Heart right ventricle (tissue), 16 donors: Measurements from ENCODE around the gene DCTN1. TPM values are rescaled to one million over a fixed set of nuclear protein-coding genes. Genes with fewer than 3 reads are reported as not detected.

ENCODE experiments used
- ATAC-seq, 8 donors: fragments of 200-7000 bp; cut with Tn5 transposase; one replicate each; pipeline ENCODE4 v1.9.1; 2020; ENCODE audit warnings: mild to moderate bottlenecking in 8 of 8, moderate library complexity in 8 of 8, moderate number of reproducible peaks in 1 of 8
- DNase-seq, 2 donors: peaks; one replicate each; pipeline ENCODE4 v3.0.0-alpha.2; 2020
- H3K27ac ChIP-seq, 10 donors: fragments of 200-600 bp; sonication (generic) in 2 of 10; one replicate each; pipeline versions ENCODE4 v1.5.0 to v1.8.0; 2020 to 2022; ENCODE audit warnings: mild to moderate bottlenecking in 3 of 10
- H3K27me3 ChIP-seq, 7 donors: fragments of 200-600 bp; one replicate each; pipeline ENCODE4 v1.8.0; 2021 to 2022; ENCODE audit warnings: mild to moderate bottlenecking in 2 of 7
- H3K36me3 ChIP-seq, 9 donors: fragments of 200-600 bp; sonication (generic) in 1 of 9; one replicate each; pipeline versions ENCODE4 v1.5.0 to v1.8.0; 2020 to 2022; ENCODE audit warnings: mild to moderate bottlenecking in 2 of 9
- H3K4me1 ChIP-seq, 9 donors: fragments of 200-600 bp; sonication (generic) in 1 of 9; one replicate each; pipeline versions ENCODE4 v1.5.0 to v1.8.0; 2020 to 2022; ENCODE audit warnings: mild to moderate bottlenecking in 4 of 9
- H3K4me3 ChIP-seq, 10 donors: fragments of 200-600 bp; sonication (generic) in 2 of 10; one replicate each; pipeline versions ENCODE4 v1.5.0 to v1.8.0; 2020 to 2022; ENCODE audit warnings: mild to moderate bottlenecking in 7 of 10, moderate library complexity in 2 of 10
- H3K9me3 ChIP-seq, 11 donors: fragments of 200-600 bp in 10 of 11; sonication (generic) in 2 of 11; one replicate each; pipeline versions ENCODE4 v1.5.0 to v1.8.0; 2013 to 2022; ENCODE audit warnings: mild to moderate bottlenecking in 2 of 11, control low read depth in 1 of 11, moderate library complexity in 1 of 11
- WGBS, 2 donors: extraction: QIAGEN DNeasy Blood & Tissue Kit; methylation state at CpG; one replicate each; pipeline ENCODE4 v1.1.7; 2013; ENCODE audit warnings: inconsistent platforms in 1 of 2; 5-methylcytosine and 5-hydroxymethylcytosine counted together
- intact Hi-C, 10 donors: fragments of 100-400 bp; cut with DNase I; formaldehyde crosslinking; loops; one replicate each; pipeline versions ENCODE4 v1.11.1 to v1.14.2; 2022
- polyA plus RNA-seq, 2 donors: library from polyadenylated mRNA; stranded (reverse); fragments of 200-250 nt; gene quantifications; one replicate each; pipeline ENCODE4 v1.2.3, GENCODE V29; 2013
- total RNA-seq, 10 donors: library from RNA; stranded (reverse); fragmentation: NEBNext Ultra II Directional in 3 of 10; extraction: Animal tissue kit (Norgen Biotek cat#: 25700) in 3 of 10; gene quantifications; one replicate each; pipeline versions ENCODE4 v1.2.1 to v1.2.4, GENCODE V29; 2021 to 2023
- TF ChIP-seq, protein P1 (sequence below), 9 donors: fragments of 200-600 bp; sonication (generic) in 2 of 9; IDR thresholded peaks; one replicate each; pipeline versions ENCODE4 v1.5.0 to v1.8.0; 2021 to 2022; ENCODE audit warnings: antibody characterized with exemption in 9 of 9, mild to moderate bottlenecking in 5 of 9, moderate library complexity in 1 of 9
- donor health status: Arrhythmogenic right ventricular cardiomyopathy.
- donor health status: ischemic (EF 13 %, LVEDD 7.1; RV severe dilation, severe dysfunction).
- donor health status: healthy with polysubstance abuse.
- donor health status: DM: no; HTN: yes; CAD: no.
- donor health status: DM: no; HTN: no; CAD: no.
- donor health status: ischemic (EF 25% LVEDD 6.9; RV normal size, moderate dysfunction).
- donor health status: ischemic (EF 25% LVEDD 5.7; RV mildly dilated, moderate dysfunction).
- donor health status: healthy.
- donor health status: DM: yes; HTN: yes; CAD: no.
- donor health status: Ischemic cardiomyopathy.
- donor health status: ischemic (EF 35%, LVEDD 5.7; RV mildly dilated, moderate dysfunction).
- donor health status: nonischemic (EF 11% LVEDD 7.7; RV severe dilation, severe dysfunction).
- donor health status: DM: yes; HTN: yes; CAD: no.
- donor health status: PGD.
- donor health status: ischemic (EF 29% LVEDD 5.4; RV normal size, mild dysfunction).
- donor health status: nonischemic (EF 23%, LVEDD 6.1; RV moderate dilation, normal function).

Gene DCTN1
- total and polyA plus RNA-seq, 12 donors: 123 to 285 (median 183) TPM

DNA sequence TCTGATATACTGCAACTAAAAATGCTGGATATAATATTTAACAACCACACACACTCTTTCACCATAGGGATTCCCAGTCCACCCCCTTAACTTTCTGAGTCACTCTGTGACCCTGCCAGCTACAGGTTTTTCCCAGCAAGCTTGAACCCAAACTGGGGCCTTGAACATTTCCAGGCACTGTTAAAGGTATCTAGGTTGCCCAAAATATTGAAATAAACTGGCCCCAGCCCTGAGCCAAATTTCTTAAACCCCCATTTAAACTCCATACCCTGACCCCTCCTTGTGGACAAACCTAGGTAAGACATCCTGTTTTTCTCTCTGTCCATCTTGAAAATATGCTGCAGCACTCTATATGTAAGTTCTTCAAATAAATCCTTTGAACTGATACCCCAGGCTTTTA lies 19.7 kb upstream of the DCTN1 start:
- DNase-seq (no peak), ATAC-seq (peak in 3 of 8 donors; percentile 26 to 34 (median 27))
- intact Hi-C loops: loop anchor here in 3 of 10 donors (5.0 to 10.0 kb wide), 3 partner anchors 125 to 152 kb away; no protein-coding TSS in a partner anchor
- Histone ChIP-seq H3K4me1 (no peaks in the 10 kb centered on the region), H3K4me3 (no peak overlapping the region), H3K27me3 (no peaks in the 10 kb centered on the region), H3K27ac (no peak overlapping the region), H3K36me3 (no peaks in the 10 kb centered on the region), H3K9me3 (no peaks in the 10 kb centered on the region)
- TF ChIP-seq, protein P1, sequence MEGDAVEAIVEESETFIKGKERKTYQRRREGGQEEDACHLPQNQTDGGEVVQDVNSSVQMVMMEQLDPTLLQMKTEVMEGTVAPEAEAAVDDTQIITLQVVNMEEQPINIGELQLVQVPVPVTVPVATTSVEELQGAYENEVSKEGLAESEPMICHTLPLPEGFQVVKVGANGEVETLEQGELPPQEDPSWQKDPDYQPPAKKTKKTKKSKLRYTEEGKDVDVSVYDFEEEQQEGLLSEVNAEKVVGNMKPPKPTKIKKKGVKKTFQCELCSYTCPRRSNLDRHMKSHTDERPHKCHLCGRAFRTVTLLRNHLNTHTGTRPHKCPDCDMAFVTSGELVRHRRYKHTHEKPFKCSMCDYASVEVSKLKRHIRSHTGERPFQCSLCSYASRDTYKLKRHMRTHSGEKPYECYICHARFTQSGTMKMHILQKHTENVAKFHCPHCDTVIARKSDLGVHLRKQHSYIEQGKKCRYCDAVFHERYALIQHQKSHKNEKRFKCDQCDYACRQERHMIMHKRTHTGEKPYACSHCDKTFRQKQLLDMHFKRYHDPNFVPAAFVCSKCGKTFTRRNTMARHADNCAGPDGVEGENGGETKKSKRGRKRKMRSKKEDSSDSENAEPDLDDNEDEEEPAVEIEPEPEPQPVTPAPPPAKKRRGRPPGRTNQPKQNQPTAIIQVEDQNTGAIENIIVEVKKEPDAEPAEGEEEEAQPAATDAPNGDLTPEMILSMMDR (IDR thresholded peaks at IDR 0.05): peak in 8 of 9 donors; percentile 32 to 60 (median 46)

DNA sequence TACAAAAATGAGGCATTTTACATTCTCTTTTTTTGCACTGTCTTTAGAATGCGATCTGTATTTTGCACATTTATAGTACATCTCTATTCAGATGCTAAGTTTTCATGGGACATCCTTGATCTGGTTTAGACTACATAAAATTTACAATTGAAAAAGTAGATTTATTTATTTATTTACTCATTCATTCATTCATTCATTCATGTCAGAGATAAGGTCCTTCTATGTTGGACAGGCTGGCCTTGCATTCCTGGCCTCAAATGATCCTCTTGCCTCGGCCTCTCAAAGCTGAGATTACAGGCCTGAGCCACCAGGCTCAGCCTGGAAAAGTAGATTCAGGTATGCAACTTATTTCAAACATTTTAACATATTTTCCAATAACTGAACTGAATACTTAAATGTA lies 16.0 kb upstream of the DCTN1 start:
- H3K27ac ChIP-seq: no peak overlapping the region
- TF ChIP-seq, protein P1 (IDR thresholded peaks at IDR 0.05): no peak
- ATAC-seq (no peak), DNase-seq (no peak)
- H3K4me1 ChIP-seq: peaks cover 0 to 5% (median under 1%) of the 10 kb centered on the region in 9 donors
- WGBS, 2 donors: 89 to 97% methylated on average over 2 of the region's 2 CpGs
- no peaks in the 10 kb centered on the region for H3K27me3 ChIP-seq
- no peaks in the 10 kb centered on the region for H3K36me3 ChIP-seq
- intact Hi-C loops: loop anchor here in 3 of 10 donors (5.0 to 10.0 kb wide), 3 partner anchors 121 to 149 kb away; no protein-coding TSS in a partner anchor
- no peaks in the 10 kb centered on the region for H3K9me3 ChIP-seq
- H3K4me3 ChIP-seq: no peak overlapping the region

DNA sequence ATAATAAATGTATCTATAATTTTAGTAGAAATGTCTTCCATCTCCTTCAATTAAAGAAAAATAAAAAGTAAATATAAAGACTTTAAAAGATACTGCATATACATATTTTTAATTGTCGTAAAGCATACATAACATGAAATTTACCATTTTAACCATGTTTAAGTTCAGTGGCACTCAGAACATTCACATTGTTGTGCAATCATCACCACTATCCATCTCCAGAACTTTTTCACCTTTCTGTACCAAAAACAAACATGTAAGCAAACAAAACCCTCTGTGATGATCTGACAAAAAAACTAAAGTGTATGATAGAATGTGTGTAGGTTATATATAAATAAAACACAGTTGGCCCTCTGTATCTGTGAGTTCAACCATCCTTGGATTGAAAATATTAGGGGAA lies 13.4 kb upstream of the DCTN1 start:
- ATAC-seq (no peak), DNase-seq (no peak)
- intact Hi-C loops: loop anchor here in 7 of 10 donors (5.0 to 10.0 kb wide), 6 partner anchors 51 to 141 kb away; partner anchors contain the start of gene SLC4A5 (in 1 of the 7)
- H3K27me3 ChIP-seq: no peaks in the 10 kb centered on the region
- H3K9me3 ChIP-seq: no peaks in the 10 kb centered on the region
- TF ChIP-seq, protein P1 (IDR thresholded peaks at IDR 0.05): no peak
- H3K27ac ChIP-seq: no peak overlapping the region
- no peak overlapping the region for H3K4me3 ChIP-seq
- whole genome bisulfite sequencing, 2 donors: 91 to 93% methylated on average over 1 of the region's 1 CpG
- H3K36me3 ChIP-seq: no peaks in the 10 kb centered on the region
- H3K4me1 ChIP-seq: peaks cover 5 to 30% (median 26%) of the 10 kb centered on the region in 9 donors

DNA sequence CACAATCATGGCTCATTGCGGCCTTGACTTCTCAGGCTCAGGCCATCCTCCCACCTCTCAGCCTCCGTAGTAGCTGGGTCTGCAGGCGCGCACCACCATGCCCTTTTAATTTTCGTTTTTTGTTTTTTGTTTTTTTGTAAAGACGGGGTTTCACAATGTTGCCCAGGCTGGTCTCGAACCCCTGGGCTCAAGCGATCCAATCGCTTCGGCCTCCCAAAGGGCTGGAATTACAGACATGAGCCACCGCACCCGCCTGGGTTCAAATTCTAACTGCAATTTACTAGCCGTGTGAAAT lies 12.3 kb upstream of the DCTN1 start:
- TF ChIP-seq, protein P1 (IDR thresholded peaks at IDR 0.05): no peak
- H3K27ac ChIP-seq: peak overlapping the region in 5 of 10 donors; percentile 95 to 98 (median 97)
- no peaks in the 10 kb centered on the region for H3K27me3 ChIP-seq
- H3K9me3 ChIP-seq: no peaks in the 10 kb centered on the region
- H3K4me1 ChIP-seq: peaks cover 5 to 41% (median 38%) of the 10 kb centered on the region in 9 donors
- WGBS, 2 donors: 69 to 72% methylated on average over 13 of the region's 13 CpGs
- no peak for ATAC-seq
- DNase-seq: no peak
- intact Hi-C loops: loop anchor here in 7 of 10 donors (5.0 to 10.0 kb wide), 6 partner anchors 50 to 140 kb away; partner anchors contain the start of gene SLC4A5 (in 1 of the 7)
- H3K36me3 ChIP-seq: no peaks in the 10 kb centered on the region
- H3K4me3 ChIP-seq: peak overlapping the region in 6 of 10 donors; percentile 86 to 98 (median 94)
